Fibroblast of lung (primary cell): ENCODE data around the gene ANKRD26.

Experiments used
- EZH2 ChIP-seq: IDR thresholded peaks from 2 replicates; pipeline ENCODE4 v1.5.1; 2012; ENCODE audit warnings: low read length, control low read depth, mild to moderate bottlenecking; ENCODE audit errors: missing control alignments
- TF ChIP-seq, protein P1 (sequence below), 2 donors: IDR thresholded peaks in 1 of 2; conservative IDR thresholded peaks in 1 of 2; 1 replicate in 1 of 2; 2 replicates in 1 of 2; pipeline ENCODE4 v1.5.1; 2011 to 2012; ENCODE audit warnings: low read length in 2 of 2, control low read depth in 1 of 2, inconsistent platforms in 1 of 2, low read depth in 1 of 2, mild to moderate bottlenecking in 1 of 2

DNA sequence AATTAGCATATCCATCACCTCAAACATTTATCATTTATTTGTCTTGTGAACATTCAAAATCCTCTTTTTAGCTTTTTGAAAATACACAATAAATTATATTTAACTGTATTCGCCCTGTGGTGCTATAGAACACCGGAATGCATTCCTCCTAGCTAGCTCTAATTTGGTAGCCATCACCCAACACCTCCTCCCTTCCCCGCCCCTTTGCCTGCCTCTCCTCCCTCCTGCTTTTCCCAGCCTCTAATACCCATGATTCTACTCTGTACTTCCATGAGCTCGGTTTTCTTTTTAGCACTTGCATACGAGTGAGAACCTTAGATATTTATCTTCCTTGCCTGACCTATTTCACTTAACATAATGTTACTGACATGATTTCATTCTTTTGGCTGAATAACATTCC, 80.1 kb downstream of the ANKRD26 start:
- TF ChIP-seq, protein P1, sequence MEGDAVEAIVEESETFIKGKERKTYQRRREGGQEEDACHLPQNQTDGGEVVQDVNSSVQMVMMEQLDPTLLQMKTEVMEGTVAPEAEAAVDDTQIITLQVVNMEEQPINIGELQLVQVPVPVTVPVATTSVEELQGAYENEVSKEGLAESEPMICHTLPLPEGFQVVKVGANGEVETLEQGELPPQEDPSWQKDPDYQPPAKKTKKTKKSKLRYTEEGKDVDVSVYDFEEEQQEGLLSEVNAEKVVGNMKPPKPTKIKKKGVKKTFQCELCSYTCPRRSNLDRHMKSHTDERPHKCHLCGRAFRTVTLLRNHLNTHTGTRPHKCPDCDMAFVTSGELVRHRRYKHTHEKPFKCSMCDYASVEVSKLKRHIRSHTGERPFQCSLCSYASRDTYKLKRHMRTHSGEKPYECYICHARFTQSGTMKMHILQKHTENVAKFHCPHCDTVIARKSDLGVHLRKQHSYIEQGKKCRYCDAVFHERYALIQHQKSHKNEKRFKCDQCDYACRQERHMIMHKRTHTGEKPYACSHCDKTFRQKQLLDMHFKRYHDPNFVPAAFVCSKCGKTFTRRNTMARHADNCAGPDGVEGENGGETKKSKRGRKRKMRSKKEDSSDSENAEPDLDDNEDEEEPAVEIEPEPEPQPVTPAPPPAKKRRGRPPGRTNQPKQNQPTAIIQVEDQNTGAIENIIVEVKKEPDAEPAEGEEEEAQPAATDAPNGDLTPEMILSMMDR (conservative IDR thresholded peaks at IDR 0.05 in 1 of 2, IDR thresholded peaks at IDR 0.05 in 1 of 2; ENCODE audit: low read depth in 1 of 2, low read length in 2 of 2): no peak
- TF ChIP-seq EZH2: no peak
